ENCODE measurements around the gene UCP2. TPM values are rescaled to one million over a fixed set of nuclear protein-coding genes. Genes with fewer than 3 reads are reported as not detected.
"Not testable (repeated sequence)": the region's sequence is repeated elsewhere in the genome, so short reads cannot be mapped to it uniquely, and the experiment has no call there.

The UCP2 gene
- total RNA-seq, 1 donor from 2014 or later: 28.6 TPM

GRCh38 chr11:73998846-73999575 is 16.4 kb upstream of the UCP2 start:
- intact Hi-C loops (cut with micrococcal nuclease): no loop called here
- DNase-seq: no peak
- ATAC-seq: no peak

- ATAC-seq (no peak), DNase-seq (no peak)
- intact Hi-C loops (cut with micrococcal nuclease): no loop called here
Measured at GRCh38 chr11:73997120-73997770, 14.6 kb upstream of the UCP2 start.

- ATAC-seq: no peak
- intact Hi-C loops (cut with micrococcal nuclease): no loop called here
- no peak for DNase-seq
Measured at GRCh38 chr11:73996161-73996747, 13.6 kb upstream of the UCP2 start.

- intact Hi-C loops (cut with micrococcal nuclease): no loop called here
- DNase-seq: no peak
- ATAC-seq: no peak
Measured at GRCh38 chr11:73995731-73996130, 13.1 kb upstream of the UCP2 start.

GRCh38 chr11:73995247-73995646 is 12.6 kb upstream of the UCP2 start:
- ATAC-seq (peak; percentile 59), DNase-seq (no peak)
- intact Hi-C loops (cut with micrococcal nuclease): no loop called here

GRCh38 chr11:73991471-73992006 is 8.9 kb upstream of the UCP2 start:
- DNase-seq: no peak
- intact Hi-C loops (cut with micrococcal nuclease): no loop called here

GRCh38 chr11:73990730-73991129 is 8.1 kb upstream of the UCP2 start:
- no peak for DNase-seq
- no peak for ATAC-seq
- intact Hi-C loops (cut with micrococcal nuclease): no loop called here

More at GRCh38 chr11:73991471-73992006, 8.9 kb upstream of the UCP2 start:
- ATAC-seq: no peak

- DNase-seq (no peak), ATAC-seq (no peak)
- intact Hi-C loops (cut with micrococcal nuclease): no loop called here
Measured at GRCh38 chr11:73989156-73989555, 6.5 kb upstream of the UCP2 start.

GRCh38 chr11:73988227-73988626 is 5.6 kb upstream of the UCP2 start:
- no peak for ATAC-seq
- no peak for DNase-seq
- intact Hi-C loops (cut with micrococcal nuclease): no loop called here

GRCh38 chr11:73985661-73986060 is 3.0 kb upstream of the UCP2 start:
- intact Hi-C loops (cut with micrococcal nuclease); DNase-seq; ATAC-seq: not testable (repeated sequence)

GRCh38 chr11:73983741-73984538 is 1.3 kb upstream of the UCP2 start:
- ATAC-seq: peak; percentile 4
- intact Hi-C loops (cut with micrococcal nuclease): no loop called here
- no peak for DNase-seq

- intact Hi-C loops (cut with micrococcal nuclease): no loop called here
- DNase-seq (peak; percentile 95), ATAC-seq (peak; percentile 92)
Measured at GRCh38 chr11:73982990-73983740, 522 bp upstream of the UCP2 start.

GRCh38 chr11:73981051-73981805 is 1.4 kb downstream of the UCP2 start:
- no peak for DNase-seq

GRCh38 chr11:73980001-73980961 is 2.4 kb downstream of the UCP2 start:
- intact Hi-C loops (cut with micrococcal nuclease): no loop called here
- DNase-seq (peak; percentile 53), ATAC-seq (no peak)

More at GRCh38 chr11:73981051-73981805, 1.4 kb downstream of the UCP2 start:
- ATAC-seq: no peak
- intact Hi-C loops (cut with micrococcal nuclease): no loop called here

- no peak for DNase-seq
- intact Hi-C loops (cut with micrococcal nuclease): no loop called here
Measured at GRCh38 chr11:73978576-73979086, 4.0 kb downstream of the UCP2 start.

GRCh38 chr11:73977856-73978519 is 4.7 kb downstream of the UCP2 start:
- intact Hi-C loops (cut with micrococcal nuclease): no loop called here
- ATAC-seq (no peak), DNase-seq (no peak)

More at GRCh38 chr11:73978576-73979086, 4.0 kb downstream of the UCP2 start:
- ATAC-seq: no peak
